Measurements from ENCODE around the gene SBNO2. TPM values are rescaled to one million over a fixed set of nuclear protein-coding genes. Genes with fewer than 3 reads are reported as not detected.

Gene SBNO2
- total RNA-seq, 4 donors from 2014 or later, result 14.9 to 67.2 (median 20.9) TPM

GRCh38 chr19:1080360-1081161, 93.5 kb downstream of the SBNO2 start:
- no CpG with 5 or more reads among the region's 50 CpGs for WGBS, 2 donors (ENCODE audit: low coverage in 1 of 2)
- no peak overlapping the region for H3K27ac ChIP-seq
- H3K27me3 ChIP-seq, result peaks cover 34% of the 10 kb centered on the region
- H3K4me1 ChIP-seq, result peaks cover 0 to 27% (median 6%) of the 10 kb centered on the region in 3 donors
- ATAC-seq, result no peak
- H3K36me3 ChIP-seq, result peaks cover 0 to under 1% of the 10 kb centered on the region in 2 donors
- TF ChIP-seq EP300 (IDR thresholded peaks at IDR 0.05) (no peak), POLR2AphosphoS5 (IDR thresholded peaks at IDR 0.05) (no peak), CTCF (IDR thresholded peaks at IDR 0.05) (no peak), POLR2A (IDR thresholded peaks at IDR 0.05) (no peak)
- no peak overlapping the region for H3K4me3 ChIP-seq
- no peaks in the 10 kb centered on the region for H3K9me3 ChIP-seq

GRCh38 chr19:1079566-1080111, 94.4 kb downstream of the SBNO2 start:
- no peak for ATAC-seq
- peaks cover 0 to 27% (median 6%) of the 10 kb centered on the region in 3 donors for H3K4me1 ChIP-seq
- no peaks in the 10 kb centered on the region for H3K9me3 ChIP-seq
- no peak for TF ChIP-seq EP300 (IDR thresholded peaks at IDR 0.05)
- no peak for TF ChIP-seq CTCF (IDR thresholded peaks at IDR 0.05)
- no peak for TF ChIP-seq POLR2A (IDR thresholded peaks at IDR 0.05)
- TF ChIP-seq POLR2AphosphoS5 (IDR thresholded peaks at IDR 0.05), result no peak
- H3K36me3 ChIP-seq, result no peaks in the 10 kb centered on the region
- H3K4me3 ChIP-seq, result no peak overlapping the region
- no CpG with 5 or more reads among the region's 45 CpGs for WGBS, 2 donors (ENCODE audit: low coverage in 1 of 2)
- no peak overlapping the region for H3K27ac ChIP-seq
- peaks cover 34% of the 10 kb centered on the region for H3K27me3 ChIP-seq

GRCh38 chr19:1076951-1077350, 97.1 kb downstream of the SBNO2 start:
- no peak overlapping the region for H3K27ac ChIP-seq
- H3K36me3 ChIP-seq, result no peaks in the 10 kb centered on the region
- TF ChIP-seq POLR2A (IDR thresholded peaks at IDR 0.05), result no peak
- TF ChIP-seq POLR2AphosphoS5 (IDR thresholded peaks at IDR 0.05), result no peak
- TF ChIP-seq CTCF (IDR thresholded peaks at IDR 0.05), result no peak
- no peak for TF ChIP-seq EP300 (IDR thresholded peaks at IDR 0.05)
- H3K9me3 ChIP-seq, result no peaks in the 10 kb centered on the region
- H3K4me3 ChIP-seq, result no peak overlapping the region
- 53 to 70% methylated on average over 5 to 6 of the region's 16 CpGs for WGBS, 2 donors (ENCODE audit: low coverage in 1 of 2)
- no peak for ATAC-seq
- H3K4me1 ChIP-seq, result peaks cover 0 to 12% (median under 1%) of the 10 kb centered on the region in 3 donors
- H3K27me3 ChIP-seq, result peaks cover 25% of the 10 kb centered on the region

- no peak for ATAC-seq
These were observed 98.1 kb downstream of the SBNO2 start for GRCh38 chr19:1076046-1076386.

More at GRCh38 chr19:1076046-1076386, 98.1 kb downstream of the SBNO2 start:
- H3K4me3 ChIP-seq, result no peak overlapping the region
- H3K4me1 ChIP-seq, result peaks cover 0 to 12% (median 0%) of the 10 kb centered on the region in 3 donors
- no peaks in the 10 kb centered on the region for H3K9me3 ChIP-seq
- H3K27ac ChIP-seq, result no peak overlapping the region
- H3K27me3 ChIP-seq, result peaks cover 26% of the 10 kb centered on the region
- H3K36me3 ChIP-seq, result no peaks in the 10 kb centered on the region
- TF ChIP-seq POLR2AphosphoS5 (IDR thresholded peaks at IDR 0.05), result no peak
- TF ChIP-seq EP300 (IDR thresholded peaks at IDR 0.05), result no peak
- no peak for TF ChIP-seq CTCF (IDR thresholded peaks at IDR 0.05)
- no peak for TF ChIP-seq POLR2A (IDR thresholded peaks at IDR 0.05)
- 69% methylated on average over 3 of the region's 4 CpGs; no CpG with 5 or more reads in 1 of the 2 donors for WGBS, 2 donors (ENCODE audit: low coverage in 1 of 2)

All from gastroesophageal sphincter (tissue), 4 donors.